SH-SY5Y (cell line): ENCODE data around the gene ARFGEF2.

Experiments used
- GATA2 ChIP-seq: IDR thresholded peaks from 2 replicates; pipeline ENCODE4 v1.6.1; 2011; ENCODE audit warnings: mild to moderate bottlenecking, low read depth, low read length
- GATA3 ChIP-seq: IDR thresholded peaks from 2 replicates; pipeline ENCODE4 v1.6.1; 2011; ENCODE audit warnings: low read depth, mild to moderate bottlenecking, low read length, moderate library complexity

- TF ChIP-seq GATA3 (no peak), GATA2 (no peak)
Measured at GRCh38 chr20:49006446-49006980, 85.0 kb downstream of the ARFGEF2 start.
